GM19043 (cell line): ENCODE results near the gene DPY30.

ENCODE experiments used
- ATAC-seq: cut with Tn5 transposase; IDR thresholded peaks from one replicate; pipeline ENCODE4 v1.9.1; 2021; ENCODE audit warnings: low read depth; ENCODE audit not compliant: unreplicated experiment

DPY30 gene

GRCh38 chr2:31979018-31979417 lies 60.6 kb downstream of the DPY30 start:
- ATAC-seq: no peak

GRCh38 chr2:31978436-31978835 lies 61.2 kb downstream of the DPY30 start:
- ATAC-seq: no peak
